Pancreas (tissue), 10 donors: Measurements from ENCODE around the gene IGSF21. TPM values are rescaled to one million over a fixed set of nuclear protein-coding genes. Genes with fewer than 3 reads are reported as not detected.

Source experiments
- ATAC-seq, 4 donors: fragments of 200-7000 bp; cut with Tn5 transposase; one replicate each; pipeline versions ENCODE4 v1.8.0 to v1.9.1; 2020; ENCODE audit warnings: mild to moderate bottlenecking in 4 of 4, moderate library complexity in 4 of 4
- DNase-seq, 6 donors: peaks; one replicate each; pipeline ENCODE4 v3.0.0-alpha.2; 2020
- FAIRE-seq: peaks from 2 replicates; lab custom pipeline; 2012; peaks lifted over from hg19 to GRCh38; lab: Jason Lieb, UNC
- H3K27ac ChIP-seq, 4 donors: fragments of 200-600 bp; sonication (generic); 1 replicate in 3 of 4; 2 replicates in 1 of 4; pipeline versions ENCODE4 v1.5.0 to v1.8.0; 2020
- H3K27me3 ChIP-seq, 4 donors: fragments of 200-600 bp; one replicate each; pipeline ENCODE4 v1.8.0; 2021
- H3K36me3 ChIP-seq, 3 donors: fragments of 200-600 bp; sonication (generic) in 1 of 3; one replicate each; pipeline versions ENCODE4 v1.5.0 to v1.8.0; 2020 to 2021
- H3K4me1 ChIP-seq, 3 donors: fragments of 200-600 bp; one replicate each; pipeline ENCODE4 v1.8.0; 2021
- H3K4me3 ChIP-seq, 4 donors: fragments of 200-600 bp; sonication (generic) in 2 of 4; one replicate each; pipeline versions ENCODE4 v1.5.0 to v1.8.0; 2020 to 2021
- H3K9me3 ChIP-seq, 4 donors: fragments of 200-600 bp; one replicate each; pipeline ENCODE4 v1.8.0; 2021
- CTCF ChIP-seq, 4 donors: fragments of 200-600 bp; sonication (generic) in 3 of 4; IDR thresholded peaks; one replicate each; pipeline versions ENCODE4 v1.5.0 to v1.8.0; 2021; ENCODE audit warnings: antibody characterized with exemption in 4 of 4
- WGBS, 2 donors: extraction: QIAGEN DNeasy Blood & Tissue Kit; methylation state at CpG; one replicate each; pipeline ENCODE4 v1.1.7; 2013; 5-methylcytosine and 5-hydroxymethylcytosine counted together
- intact Hi-C, 3 donors: fragments of 100-400 bp; cut with DNase I; formaldehyde crosslinking; loops; one replicate each; pipeline versions ENCODE4 v1.11.1 to v1.14.2; 2022
- polyA plus RNA-seq, 2 donors: library from polyadenylated mRNA; stranded (reverse); fragments of 200-250 nt; gene quantifications; one replicate each; pipeline ENCODE4 v1.2.3, GENCODE V29; 2013
- total RNA-seq, 6 donors: library from RNA; stranded (reverse); fragmentation: NEBNext Ultra II Directional in 4 of 6; extraction: Animal tissue kit (Norgen Biotek cat#: 25700) in 4 of 6; gene quantifications; one replicate each; pipeline versions ENCODE4 v1.2.1 to v1.2.4, GENCODE V29; 2021 to 2023
- donor health status: healthy with polysubstance abuse.
- donor health status: DM: no; HTN: no; CAD: no; lungs with moderate emphysema.
- donor health status: DM: no; HTN: no; CAD: no.
- donor health status: control.
- donor health status: control.
- donor health status: Bipolar disorder and iron deficiency.
- donor health status: DM: yes; HTN: yes; CAD: no.
- donor health status: DM: no; HTN: no; CAD: no.
- donor health status: DM: no; HTN: no; CAD: no.
- donor health status: DM: yes; HTN: yes; CAD: no.

Gene IGSF21
- total and polyA plus RNA-seq, 8 donors, result 0.28 to 1.3 (median 0.92) TPM; not detected in 1

GRCh38 chr1:18141661-18142060, 34.1 kb downstream of the IGSF21 start:
- DNase-seq (no peak), FAIRE-seq (no peak), ATAC-seq (no peak)
- Histone ChIP-seq H3K4me1 (no peaks in the 10 kb centered on the region), H3K27me3 (peaks cover 0 to 4% (median 0%) of the 10 kb centered on the region in 4 donors), H3K36me3 (no peaks in the 10 kb centered on the region), H3K4me3 (no peak overlapping the region), H3K9me3 (no peaks in the 10 kb centered on the region), H3K27ac (no peak overlapping the region)
- intact Hi-C loops, result no loop called here
- no peak for TF ChIP-seq CTCF (IDR thresholded peaks at IDR 0.05)
- 77 to 84% methylated on average over 6 of the region's 6 CpGs for WGBS, 2 donors

GRCh38 chr1:18142471-18142870, 34.9 kb downstream of the IGSF21 start:
- ATAC-seq, result no peak
- 61 to 64% methylated on average over 6 of the region's 6 CpGs for WGBS, 2 donors

GRCh38 chr1:18142969-18143368, 35.4 kb downstream of the IGSF21 start:
- 68 to 80% methylated on average over 8 of the region's 8 CpGs for WGBS, 2 donors
- no peaks in the 10 kb centered on the region for H3K36me3 ChIP-seq
- DNase-seq (no peak), FAIRE-seq (no peak), ATAC-seq (no peak)
- no peaks in the 10 kb centered on the region for H3K9me3 ChIP-seq
- no peak overlapping the region for H3K4me3 ChIP-seq
- H3K27ac ChIP-seq, result no peak overlapping the region
- intact Hi-C loops, result no loop called here
- H3K4me1 ChIP-seq, result no peaks in the 10 kb centered on the region
- TF ChIP-seq CTCF (IDR thresholded peaks at IDR 0.05), result no peak
- H3K27me3 ChIP-seq, result no peaks in the 10 kb centered on the region

More at GRCh38 chr1:18142471-18142870, 34.9 kb downstream of the IGSF21 start:
- DNase-seq, result no peak
- Histone ChIP-seq H3K4me1 (no peaks in the 10 kb centered on the region), H3K27me3 (no peaks in the 10 kb centered on the region), H3K9me3 (no peaks in the 10 kb centered on the region), H3K4me3 (no peak overlapping the region), H3K36me3 (no peaks in the 10 kb centered on the region), H3K27ac (no peak overlapping the region)
- no peak for TF ChIP-seq CTCF (IDR thresholded peaks at IDR 0.05)
- no peak for FAIRE-seq
- intact Hi-C loops, result no loop called here

GRCh38 chr1:18144062-18144461, 36.5 kb downstream of the IGSF21 start:
- 57 to 61% methylated on average over 6 of the region's 6 CpGs for WGBS, 2 donors
- Histone ChIP-seq H3K27ac (no peak overlapping the region), H3K27me3 (no peaks in the 10 kb centered on the region), H3K36me3 (no peaks in the 10 kb centered on the region), H3K9me3 (no peaks in the 10 kb centered on the region), H3K4me1 (no peaks in the 10 kb centered on the region), H3K4me3 (no peak overlapping the region)
- FAIRE-seq (no peak), ATAC-seq (no peak), DNase-seq (no peak)
- intact Hi-C loops, result no loop called here
- TF ChIP-seq CTCF (IDR thresholded peaks at IDR 0.05), result no peak

GRCh38 chr1:18144916-18145647, 37.5 kb downstream of the IGSF21 start:
- DNase-seq (no peak), ATAC-seq (no peak), FAIRE-seq (no peak)
- no peaks in the 10 kb centered on the region for H3K27me3 ChIP-seq
- no peak overlapping the region for H3K27ac ChIP-seq
- no peaks in the 10 kb centered on the region for H3K4me1 ChIP-seq
- H3K9me3 ChIP-seq, result no peaks in the 10 kb centered on the region
- WGBS, 2 donors, result 51 to 54% methylated on average over 13 of the region's 13 CpGs
- no peak overlapping the region for H3K4me3 ChIP-seq
- TF ChIP-seq CTCF (IDR thresholded peaks at IDR 0.05), result no peak
- intact Hi-C loops, result no loop called here
- H3K36me3 ChIP-seq, result no peaks in the 10 kb centered on the region
